NT2/D1 (cell line): ENCODE data around the gene NACC2.

Experiments
- DNase-seq: peaks from one replicate; pipeline ENCODE4 v3.0.0-alpha.2; 2011; ENCODE audit warnings: low read depth, low spot score
- H3K27me3 ChIP-seq: 2 replicates; pipeline ENCODE4 v1.6.0; 2011; ENCODE audit warnings: mild to moderate bottlenecking; ENCODE audit not compliant: insufficient read length, insufficient read depth
- H3K36me3 ChIP-seq: 2 replicates; pipeline ENCODE4 v1.6.1; 2011; ENCODE audit warnings: mild to moderate bottlenecking, low read length, mixed read lengths; ENCODE audit not compliant: insufficient read depth, insufficient read length
- H3K4me1 ChIP-seq: 2 replicates; pipeline ENCODE4 v1.5.1; 2011; ENCODE audit not compliant: insufficient read depth, insufficient read length
- H3K4me3 ChIP-seq: 2 replicates; pipeline ENCODE4 v1.5.1; 2011; ENCODE audit warnings: low read depth; ENCODE audit not compliant: insufficient read length
- H3K9ac ChIP-seq: 2 replicates; pipeline ENCODE4 v1.6.0; 2011; ENCODE audit warnings: low read depth; ENCODE audit not compliant: insufficient read length
- H3K9me3 ChIP-seq: 2 replicates; pipeline ENCODE4 v1.5.1; 2011; ENCODE audit warnings: mild to moderate bottlenecking, low read length; ENCODE audit not compliant: insufficient read depth
- SUZ12 ChIP-seq: IDR thresholded peaks from 2 replicates; pipeline ENCODE4 v1.6.1; 2011; ENCODE audit not compliant: insufficient read length, insufficient read depth; ENCODE audit errors: extremely low read depth
- YY1 ChIP-seq: IDR thresholded peaks from 2 replicates; pipeline ENCODE4 v1.6.1; 2011; ENCODE audit not compliant: insufficient read length, insufficient read depth
- ZNF274 ChIP-seq: IDR thresholded peaks from 2 replicates; pipeline ENCODE4 v1.6.1; 2011; ENCODE audit warnings: mild to moderate bottlenecking, low read depth, low read length

NACC2 gene

DNA sequence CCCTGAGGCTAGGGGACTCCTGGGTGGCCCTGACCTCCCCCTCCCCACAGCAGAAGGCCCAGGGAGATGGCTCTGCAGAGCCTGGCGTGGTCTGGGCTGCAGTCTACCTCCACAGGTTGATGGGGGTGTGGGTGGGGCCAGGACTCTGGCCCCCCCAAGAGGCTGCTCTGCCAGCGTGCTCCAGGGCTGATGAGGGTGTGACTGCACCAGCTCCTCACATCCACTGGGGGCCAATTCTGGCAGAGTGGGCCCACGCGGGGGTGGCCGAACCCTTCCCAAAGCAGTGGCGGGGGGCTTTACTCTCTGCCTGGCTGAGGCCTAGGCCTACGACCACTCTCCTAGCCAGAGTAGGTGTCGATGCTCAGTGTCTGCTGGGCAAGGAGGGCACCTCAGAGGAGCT lies 105.9 kb downstream of the NACC2 start:
- Histone ChIP-seq H3K4me3 (no peak overlapping the region), H3K9me3 (no peaks in the 10 kb centered on the region), H3K4me1 (peaks cover 31% of the 10 kb centered on the region), H3K9ac (no peak overlapping the region), H3K27me3 (no peaks in the 10 kb centered on the region), H3K36me3 (no peaks in the 10 kb centered on the region)
- DNase-seq: no peak
- TF ChIP-seq ZNF274 (no peak), YY1 (no peak), SUZ12 (no peak)

DNA sequence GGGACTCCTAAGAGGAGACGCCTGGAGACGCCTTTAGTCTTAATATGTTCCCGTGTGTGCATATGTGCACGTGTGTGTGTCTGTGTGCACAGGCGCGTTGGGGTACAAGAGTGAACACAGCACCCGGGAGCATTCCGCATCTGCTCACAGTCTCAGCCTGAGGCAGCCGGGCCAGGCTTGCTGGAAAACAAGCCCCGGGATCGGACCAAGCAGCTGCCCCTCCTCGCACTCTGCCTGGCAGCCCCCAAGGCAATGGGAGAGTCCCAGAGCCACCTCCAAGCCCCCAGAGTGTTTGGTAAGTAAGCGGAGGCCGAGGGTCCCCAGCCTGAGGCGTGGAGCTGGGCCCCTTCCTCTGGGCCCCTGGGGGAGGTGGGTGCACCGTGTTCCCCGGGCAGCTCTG lies 106.6 kb downstream of the NACC2 start:
- no peak for DNase-seq
- Histone ChIP-seq H3K36me3 (no peaks in the 10 kb centered on the region), H3K27me3 (no peaks in the 10 kb centered on the region), H3K9ac (peak overlapping the region; percentile 26), H3K9me3 (no peaks in the 10 kb centered on the region), H3K4me3 (no peak overlapping the region), H3K4me1 (peaks cover 25% of the 10 kb centered on the region)
- TF ChIP-seq YY1: no peak
- no peak for TF ChIP-seq SUZ12

DNA sequence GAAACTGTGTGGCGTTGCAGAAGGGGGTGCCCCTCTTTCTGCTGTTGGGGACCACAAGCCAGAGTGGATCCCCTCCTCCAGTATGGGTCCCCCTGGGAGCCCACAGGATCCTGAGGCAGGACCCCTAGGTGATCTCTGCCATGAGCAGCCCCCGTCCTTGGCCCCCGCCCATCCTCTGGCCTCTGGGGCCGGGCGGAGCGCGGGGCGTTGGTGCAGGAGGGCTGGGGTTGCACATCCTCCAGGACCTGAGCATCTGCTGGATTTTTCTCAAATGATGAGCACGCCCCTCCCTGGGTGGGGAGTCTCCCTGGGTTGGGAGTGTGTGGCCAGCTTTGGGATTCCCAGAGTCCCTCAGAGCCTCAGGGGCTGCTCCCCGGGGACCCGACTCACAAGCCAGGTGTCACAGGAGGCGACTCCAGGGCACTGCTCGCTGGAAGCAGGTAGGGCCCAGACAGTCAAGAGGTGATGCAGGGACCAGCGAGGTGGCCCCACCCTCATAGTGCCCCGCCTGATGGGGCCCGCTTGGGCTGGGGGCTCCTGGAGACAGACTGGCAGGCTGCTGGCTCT lies 107.2 kb downstream of the NACC2 start:
- no peak overlapping the region for H3K9ac ChIP-seq
- no peak for DNase-seq
- no peaks in the 10 kb centered on the region for H3K9me3 ChIP-seq
- H3K36me3 ChIP-seq: no peaks in the 10 kb centered on the region
- H3K4me3 ChIP-seq: no peak overlapping the region
- TF ChIP-seq YY1 (no peak), SUZ12 (no peak)
- peaks cover 22% of the 10 kb centered on the region for H3K4me1 ChIP-seq
- H3K27me3 ChIP-seq: no peaks in the 10 kb centered on the region

DNA sequence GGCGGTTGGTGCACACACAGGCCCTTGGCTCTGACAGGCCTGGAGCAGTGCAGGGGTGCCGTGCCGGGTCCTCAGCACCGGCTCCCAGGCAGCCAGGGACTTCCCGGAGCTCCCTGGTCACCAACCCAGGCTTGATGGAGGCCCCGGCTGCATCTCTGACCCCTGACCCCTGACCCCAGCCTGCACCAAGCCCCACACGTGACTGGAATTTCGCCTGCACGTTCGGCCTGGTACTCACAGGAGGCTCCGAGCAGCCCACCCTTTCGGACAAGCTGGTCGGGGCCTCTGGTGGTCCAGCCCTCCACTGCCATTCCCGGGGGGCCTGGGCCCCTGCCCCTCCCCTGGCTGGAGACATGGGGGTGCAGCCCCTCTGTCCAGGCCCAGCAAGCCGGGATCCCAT lies 108.5 kb downstream of the NACC2 start:
- no peak overlapping the region for H3K4me3 ChIP-seq
- no peaks in the 10 kb centered on the region for H3K9me3 ChIP-seq
- H3K36me3 ChIP-seq: no peaks in the 10 kb centered on the region
- DNase-seq: no peak
- H3K27me3 ChIP-seq: no peaks in the 10 kb centered on the region
- no peak for TF ChIP-seq YY1
- no peak for TF ChIP-seq ZNF274
- TF ChIP-seq SUZ12: no peak
- H3K9ac ChIP-seq: peak overlapping the region; percentile 17
- peaks cover 17% of the 10 kb centered on the region for H3K4me1 ChIP-seq

DNA sequence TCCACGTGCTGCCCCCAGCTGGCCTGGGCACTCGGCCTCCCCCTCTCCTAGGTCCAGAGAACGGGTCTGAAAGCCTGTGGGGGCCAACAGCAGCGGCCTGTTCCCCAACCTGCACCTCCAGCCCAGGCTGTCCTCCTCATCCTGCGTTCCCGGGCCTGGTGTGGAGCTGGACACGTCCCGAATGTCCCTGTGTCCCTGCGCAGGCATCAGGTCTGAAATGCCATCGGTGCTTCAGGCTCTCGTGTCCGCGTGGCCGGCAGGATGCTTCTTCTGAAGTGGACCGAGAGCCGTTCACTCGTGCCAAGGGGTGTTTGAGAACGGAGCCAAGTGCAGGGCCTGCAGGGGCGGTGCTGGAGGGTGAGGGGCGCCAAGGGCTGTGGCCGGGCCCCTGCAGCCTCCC lies 109.2 kb downstream of the NACC2 start:
- H3K4me3 ChIP-seq: no peak overlapping the region
- H3K9me3 ChIP-seq: no peaks in the 10 kb centered on the region
- H3K9ac ChIP-seq: no peak overlapping the region
- TF ChIP-seq ZNF274 (no peak), SUZ12 (no peak), YY1 (no peak)
- DNase-seq: no peak
- peaks cover 11% of the 10 kb centered on the region for H3K4me1 ChIP-seq
- H3K27me3 ChIP-seq: no peaks in the 10 kb centered on the region
- H3K36me3 ChIP-seq: no peaks in the 10 kb centered on the region

DNA sequence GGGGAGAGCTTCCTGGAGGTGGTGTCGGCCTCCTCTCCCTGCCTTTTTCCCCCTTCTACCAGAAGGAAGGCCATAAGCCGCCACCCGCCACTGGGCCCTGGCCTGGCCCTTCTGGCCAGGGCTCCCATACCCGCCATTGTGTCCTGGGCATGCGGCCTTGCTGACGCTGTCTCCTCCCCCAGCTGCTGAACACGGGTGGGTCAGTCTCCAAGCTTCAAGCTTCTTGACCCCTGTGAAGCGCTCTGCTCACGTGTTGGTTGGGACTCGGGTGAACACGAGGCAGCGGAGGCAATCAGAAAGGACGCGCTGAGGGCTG lies 109.7 kb downstream of the NACC2 start:
- Histone ChIP-seq H3K4me3 (no peak overlapping the region), H3K36me3 (no peaks in the 10 kb centered on the region), H3K4me1 (peaks cover 11% of the 10 kb centered on the region), H3K9me3 (no peaks in the 10 kb centered on the region), H3K9ac (no peak overlapping the region), H3K27me3 (no peaks in the 10 kb centered on the region)
- DNase-seq: no peak
- no peak for TF ChIP-seq ZNF274
- TF ChIP-seq SUZ12: no peak
- TF ChIP-seq YY1: no peak

DNA sequence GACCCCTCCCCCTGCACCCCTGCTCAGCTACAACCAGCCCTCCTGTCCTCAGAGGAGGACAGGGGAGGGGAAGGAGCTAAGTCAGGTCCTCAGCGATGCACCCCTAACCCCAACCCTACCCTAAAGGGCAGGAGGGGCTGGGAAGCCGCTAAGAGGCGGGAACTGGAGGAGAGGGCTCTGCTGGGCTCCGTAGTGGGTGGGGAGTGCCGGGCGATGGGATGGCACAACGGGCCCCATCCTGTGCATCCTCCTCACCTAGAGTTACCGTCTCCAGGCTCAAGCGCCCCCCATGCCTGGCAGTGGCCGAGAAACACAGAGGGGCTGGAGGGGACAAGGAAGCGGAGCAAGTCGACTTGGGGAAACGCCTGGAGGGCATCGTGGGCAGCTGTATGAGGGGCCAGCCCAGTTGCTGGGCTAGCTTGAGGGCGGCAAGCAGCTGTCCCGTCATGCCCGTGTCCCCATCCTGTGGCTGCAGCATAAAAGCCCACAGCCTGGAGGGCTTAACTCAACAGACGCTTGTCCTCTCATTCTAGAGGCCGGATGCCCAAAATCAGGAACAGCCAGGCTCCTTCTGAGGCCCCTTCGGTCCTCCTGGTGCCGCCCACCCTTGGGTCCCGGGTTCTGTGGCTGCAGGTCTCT lies 110.9 kb downstream of the NACC2 start:
- no peaks in the 10 kb centered on the region for H3K36me3 ChIP-seq
- TF ChIP-seq SUZ12 (no peak), YY1 (no peak), ZNF274 (no peak)
- H3K4me3 ChIP-seq: no peak overlapping the region
- no peak overlapping the region for H3K9ac ChIP-seq
- no peaks in the 10 kb centered on the region for H3K9me3 ChIP-seq
- DNase-seq: no peak
- H3K27me3 ChIP-seq: no peaks in the 10 kb centered on the region
- peaks cover 12% of the 10 kb centered on the region for H3K4me1 ChIP-seq
